ENCODE results near the gene FNDC3B. TPM values are rescaled to one million over a fixed set of nuclear protein-coding genes. Genes with fewer than 3 reads are reported as not detected.

Gene FNDC3B
- total RNA-seq, 4 donors from 2014 or later = 59.8 to 72.6 (median 65.6) TPM

GRCh38 chr3:172448661-172449465 lies 409.5 kb downstream of the FNDC3B start:
- 10% methylated on average over 39 of the region's 43 CpGs for WGBS
- H3K36me3 ChIP-seq = no peaks in the 10 kb centered on the region
- no peak overlapping the region for H3K4me3 ChIP-seq
- H3K27ac ChIP-seq (replicated peaks in 1 of 4) = no peak overlapping the region
- intact Hi-C loops (cut with DNase I) = no loop called here
- DNase-seq (ENCODE audit: extremely low spot score) = no peak
- H3K4me1 ChIP-seq = peaks cover 6 to 27% (median 22%) of the 10 kb centered on the region in 4 donors
- TF ChIP-seq CTCF (IDR thresholded peaks at IDR 0.05) (no peak), EP300 (IDR thresholded peaks at IDR 0.05) (no peak), POLR2AphosphoS5 (IDR thresholded peaks at IDR 0.05) (no peak), POLR2A (IDR thresholded peaks at IDR 0.05; ENCODE audit: low read depth) (no peak)
- peaks cover 0 to 56% (median 25%) of the 10 kb centered on the region in 4 donors for H3K27me3 ChIP-seq
- no peaks in the 10 kb centered on the region for H3K9me3 ChIP-seq

DNA sequence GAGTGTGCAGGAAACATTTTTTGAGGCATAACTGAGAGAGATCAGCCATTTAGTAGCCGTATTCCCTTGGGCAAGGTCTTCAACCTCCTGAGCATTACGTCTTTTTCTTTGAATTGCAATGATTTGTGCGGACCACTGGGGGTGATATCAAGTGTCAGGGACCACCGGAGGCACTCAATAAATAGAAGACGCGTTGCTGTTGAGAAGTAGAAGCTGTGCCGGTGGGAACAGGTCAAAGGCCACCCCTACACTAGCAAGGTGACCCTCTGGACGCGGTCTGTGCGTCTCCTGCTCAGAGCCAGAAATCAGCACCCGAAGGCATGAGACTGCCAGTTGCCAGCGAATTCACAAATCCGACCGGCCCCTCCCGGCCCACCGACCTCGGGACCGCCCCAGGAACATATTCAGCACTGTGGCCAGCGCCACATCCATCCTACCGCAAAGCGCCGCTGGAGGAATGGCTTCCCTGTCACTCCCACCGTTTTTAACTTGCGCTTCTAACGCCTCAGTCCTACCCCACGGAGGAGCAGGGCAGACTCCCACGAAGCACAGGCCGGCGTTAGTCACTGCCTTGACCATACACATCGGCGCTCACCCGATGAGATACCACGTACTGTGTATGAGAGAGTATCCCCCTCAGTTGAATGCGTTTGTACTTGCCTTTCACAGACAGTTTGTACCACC lies 410.2 kb downstream of the FNDC3B start:
- peaks cover 6 to 27% (median 22%) of the 10 kb centered on the region in 4 donors for H3K4me1 ChIP-seq
- H3K4me3 ChIP-seq = no peak overlapping the region
- peaks cover 0 to 56% (median 25%) of the 10 kb centered on the region in 4 donors for H3K27me3 ChIP-seq
- intact Hi-C loops (cut with DNase I) = no loop called here
- 7% methylated on average over 18 of the region's 34 CpGs for WGBS
- no peaks in the 10 kb centered on the region for H3K9me3 ChIP-seq
- no peak overlapping the region for H3K27ac ChIP-seq (replicated peaks in 1 of 4)
- no peaks in the 10 kb centered on the region for H3K36me3 ChIP-seq
- no peak for TF ChIP-seq CTCF (IDR thresholded peaks at IDR 0.05)
- no peak for TF ChIP-seq EP300 (IDR thresholded peaks at IDR 0.05)
- no peak for TF ChIP-seq POLR2AphosphoS5 (IDR thresholded peaks at IDR 0.05)
- TF ChIP-seq POLR2A (IDR thresholded peaks at IDR 0.05; ENCODE audit: low read depth) = no peak
- no peak for DNase-seq (ENCODE audit: extremely low spot score)

Small RNA genes within 50 kb of the gene (small RNA-seq; reads per million reads assigned to genes)
- 0 reads per million in 3 donors for gene RN7SL141P

Other genes with a start within 250 kb of the FNDC3B start
- 10 to 100 TPM; 12.4 to 21.1 (median 18.5) TPM for gene PLD1, start 229.1 kb upstream of the FNDC3B start, total RNA-seq
- gene TMEM212, start 196.2 kb upstream of the FNDC3B start, total RNA-seq = not detected

All from esophagus muscularis mucosa (tissue), 4 donors.